GM19395 (cell line): ENCODE data around the gene ENAM.
A peak's percentile ranks its signal among the peaks of the same experiment; 100 is the strongest.
"Not testable (repeated sequence)": the region's sequence is repeated elsewhere in the genome, so short reads cannot be mapped to it uniquely, and the experiment has no call there.

ENCODE experiments used
- ATAC-seq: cut with Tn5 transposase; IDR thresholded peaks from one replicate; pipeline ENCODE4 v1.9.1; 2021; ENCODE audit warnings: mild to moderate bottlenecking, moderate library complexity; ENCODE audit not compliant: unreplicated experiment

ENAM gene

GRCh38 chr4:70623323-70623722 is 5.2 kb upstream of the ENAM start:
- no peak for ATAC-seq

GRCh38 chr4:70624226-70624793 is 4.2 kb upstream of the ENAM start:
- ATAC-seq, result no peak

DNA sequence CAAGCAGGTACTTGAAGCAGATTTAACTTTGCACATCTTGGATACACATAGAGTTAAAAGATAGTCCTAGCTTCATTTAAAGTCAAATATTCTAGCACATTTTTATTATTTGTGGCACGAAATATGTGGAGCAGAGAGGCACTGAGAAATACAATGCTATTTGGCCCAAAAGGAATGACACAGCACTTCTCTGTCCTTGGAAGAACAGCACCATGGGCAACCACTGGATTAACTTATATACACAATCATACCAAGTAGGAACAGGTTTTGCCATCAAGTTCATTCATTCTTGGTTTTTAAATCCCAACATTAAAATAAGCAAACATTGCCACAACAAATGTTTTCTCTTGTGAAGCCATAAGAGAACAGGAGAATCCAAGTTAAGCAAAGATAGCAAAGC is 924 bp upstream of the ENAM start:
- ATAC-seq, result no peak

GRCh38 chr4:70629469-70630090 is 1.0 kb downstream of the ENAM start:
- ATAC-seq, result peak; percentile 72

- no peak for ATAC-seq
Observed at GRCh38 chr4:70630162-70630561, 1.6 kb downstream of the ENAM start.

- ATAC-seq, result no peak
Observed at GRCh38 chr4:70632028-70632427, 3.5 kb downstream of the ENAM start.

DNA sequence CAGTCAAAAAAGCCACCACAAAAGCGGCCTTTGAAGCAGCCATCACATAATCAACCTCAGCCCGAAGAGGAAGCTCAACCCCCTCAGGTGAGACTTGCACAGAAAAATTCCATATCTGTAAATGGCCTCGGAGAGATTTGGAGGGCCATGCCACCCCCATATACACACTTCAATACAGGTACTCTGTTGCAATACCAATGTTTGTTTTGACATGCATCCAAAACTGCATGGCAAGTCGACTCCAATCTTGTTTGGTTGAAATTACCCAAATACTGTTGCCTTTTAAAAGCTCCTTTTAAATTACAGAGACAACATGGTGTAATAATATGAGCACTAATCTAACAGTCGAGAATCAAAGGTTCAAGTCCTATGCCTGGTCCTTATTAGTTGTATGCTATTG is 5.9 kb downstream of the ENAM start:
- no peak for ATAC-seq

- ATAC-seq, result peak; percentile 71
Observed at GRCh38 chr4:70637239-70637913, 8.8 kb downstream of the ENAM start.

DNA sequence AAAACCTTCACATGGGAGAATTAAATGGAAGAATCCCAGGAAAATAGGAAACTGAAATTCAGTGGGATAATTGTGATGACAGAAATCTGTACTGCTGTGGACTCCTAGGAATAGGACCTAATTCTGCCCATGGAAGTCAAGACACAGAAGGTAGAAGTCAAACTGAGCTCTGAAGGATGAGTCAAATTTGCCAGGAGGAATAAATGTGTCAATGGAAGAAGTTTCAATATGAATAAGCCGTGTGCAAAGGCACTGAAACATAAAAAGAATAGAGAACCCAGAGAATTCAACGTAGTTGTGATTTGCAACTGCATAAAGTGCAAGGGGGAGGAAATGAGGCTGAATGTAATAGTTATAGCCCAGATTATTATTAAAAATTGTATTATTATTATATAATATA is 11.6 kb downstream of the ENAM start:
- ATAC-seq, result peak; percentile 51

DNA sequence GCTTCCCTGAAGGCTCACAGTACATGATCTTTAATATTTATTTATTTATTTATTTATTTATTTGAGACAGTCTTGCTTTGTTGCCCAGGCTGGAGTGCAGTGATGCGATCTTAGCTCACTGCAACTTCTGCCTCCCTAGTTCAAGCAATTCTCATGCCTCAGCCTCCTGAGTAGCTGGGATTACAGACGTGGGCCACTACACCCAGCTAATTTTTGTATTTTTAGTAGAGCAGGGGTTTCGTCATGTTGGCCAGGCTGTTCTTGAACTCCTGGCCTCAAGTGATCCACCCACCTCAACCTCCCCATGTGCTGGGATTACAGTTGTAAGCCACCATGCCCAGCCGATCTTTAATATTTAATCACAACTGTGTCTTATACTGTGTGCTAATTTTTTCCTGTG is 22.2 kb downstream of the ENAM start:
- ATAC-seq, result not testable (repeated sequence)

GRCh38 chr4:70651864-70652506 is 23.4 kb downstream of the ENAM start:
- ATAC-seq, result no peak

DNA sequence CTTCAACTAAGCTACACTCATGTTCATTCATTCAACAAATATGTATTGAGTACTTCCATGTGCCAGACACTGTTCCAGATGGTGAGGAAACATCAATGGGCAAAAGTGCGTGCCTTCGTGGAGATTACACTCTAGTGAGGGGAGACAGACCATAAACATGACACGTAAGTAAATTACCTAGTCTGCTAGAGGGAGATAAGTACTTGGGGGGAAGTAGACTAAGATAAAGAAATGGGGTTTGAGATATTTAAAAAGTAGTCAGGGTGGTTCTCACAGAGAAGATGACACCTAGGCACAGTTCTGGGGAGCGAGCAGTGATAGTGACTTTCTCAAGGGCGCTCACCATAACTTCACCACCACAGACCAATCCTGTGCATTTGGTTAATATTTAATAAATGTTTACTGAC is 26.1 kb downstream of the ENAM start:
- no peak for ATAC-seq

- ATAC-seq, result no peak
Observed at GRCh38 chr4:70657326-70657725, 28.8 kb downstream of the ENAM start.

- ATAC-seq, result no peak
Observed at GRCh38 chr4:70658418-70658817, 29.9 kb downstream of the ENAM start.

DNA sequence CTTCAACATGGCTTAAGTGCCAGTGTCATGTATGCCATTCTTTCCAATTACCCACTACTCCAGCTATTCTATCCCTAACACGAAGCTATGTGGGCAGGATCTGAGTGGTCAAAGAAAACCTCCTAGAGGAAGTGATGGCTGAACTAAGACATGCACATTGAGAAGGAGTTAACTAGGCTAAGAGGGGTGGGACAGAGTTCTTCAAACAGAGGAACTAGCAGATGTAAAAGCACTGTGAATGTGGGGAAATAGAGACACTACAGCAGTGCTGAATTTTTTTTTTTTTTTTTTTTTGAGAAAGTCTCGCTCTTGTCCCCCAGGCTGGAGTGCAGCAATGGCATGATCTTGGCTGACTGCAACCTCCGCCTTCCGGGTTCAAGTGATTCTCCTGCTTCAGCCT is 31.6 kb downstream of the ENAM start:
- ATAC-seq, result no peak

GRCh38 chr4:70661309-70661922 is 32.9 kb downstream of the ENAM start:
- ATAC-seq, result peak; percentile 84

GRCh38 chr4:70666369-70666768 is 37.8 kb downstream of the ENAM start, which contains the start of gene JCHAIN:
JCHAIN (minus strand) TSS chr4:70666508; CDS start chr4:70666490, 18 bp downstream.
- peak; percentile 65 for ATAC-seq

DNA sequence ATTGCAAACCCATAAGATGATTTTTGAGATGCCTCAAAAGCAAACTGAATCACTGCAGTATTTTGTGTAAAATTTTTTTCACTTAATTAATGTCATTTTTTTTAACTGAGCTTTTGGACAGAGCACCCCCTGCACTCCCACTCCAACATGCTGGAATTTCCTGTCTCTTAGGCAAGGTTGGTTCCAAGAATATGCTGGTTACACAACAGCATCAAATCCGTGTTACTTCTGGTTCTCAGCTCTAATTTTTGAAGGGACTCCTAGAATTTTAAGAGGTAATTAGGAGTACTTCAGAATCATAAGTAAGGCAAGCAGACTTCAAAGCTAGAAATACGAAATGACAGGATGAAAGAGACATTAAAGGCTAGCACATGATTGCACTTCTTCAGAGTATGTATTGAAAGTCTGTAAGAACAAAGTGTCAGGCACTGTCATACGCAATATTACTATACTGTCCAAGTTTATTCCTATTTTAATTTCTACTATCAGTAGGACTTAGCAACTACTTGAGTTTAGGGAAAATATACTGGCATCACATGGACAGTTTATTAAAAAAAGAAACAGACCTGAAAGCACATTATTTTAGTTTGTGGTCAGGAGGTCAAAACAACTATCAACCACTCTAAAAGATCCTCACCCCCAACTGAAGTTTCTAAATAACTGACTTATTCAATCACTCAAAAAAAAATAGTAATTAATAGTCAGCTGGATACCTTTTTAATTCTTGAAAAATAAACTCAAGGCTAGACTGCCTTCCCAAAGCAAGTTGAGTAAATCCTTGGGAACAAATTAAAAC is 39.4 kb downstream of the ENAM start:
- ATAC-seq, result peak; percentile 46

GRCh38 chr4:70670332-70671014 is 41.9 kb downstream of the ENAM start:
- ATAC-seq, result no peak

DNA sequence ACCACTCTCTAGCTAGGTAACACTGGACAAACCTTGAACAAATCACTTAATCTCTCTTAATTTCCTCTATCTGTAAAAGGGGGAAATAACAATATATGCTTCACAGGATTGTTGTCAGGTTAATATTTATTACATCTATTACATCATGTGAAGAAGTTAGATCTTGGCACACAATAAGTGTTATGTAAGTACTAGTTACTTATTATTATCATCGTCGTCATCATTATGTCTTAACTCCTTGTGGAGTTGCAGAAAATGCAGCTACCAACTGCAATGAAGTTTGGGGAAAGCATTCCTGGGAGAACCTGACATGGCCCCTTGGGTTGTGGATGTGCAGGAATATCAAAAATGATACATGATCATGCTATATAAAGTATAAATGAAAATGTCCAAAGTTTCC is 42.5 kb downstream of the ENAM start:
- no peak for ATAC-seq
